Ureter (tissue), 1 donor: ENCODE measurements around the gene PGS1. TPM values are rescaled to one million over a fixed set of nuclear protein-coding genes. Genes with fewer than 3 reads are reported as not detected.

ENCODE experiments used
- DNase-seq: peaks from one replicate; pipeline ENCODE4 v3.0.0-alpha.2; 2020; ENCODE audit warnings: low spot score
- total RNA-seq: library from RNA; stranded (reverse); gene quantifications from one replicate; pipeline ENCODE4 v1.2.4, GENCODE V29; 2023
- donor health status: DM: yes; HTN: yes; CAD: no.

Gene PGS1
- total RNA-seq, 1 donor from 2014 or later = 73.2 TPM

GRCh38 chr17:78346605-78347250, 31.7 kb upstream of the PGS1 start:
- DNase-seq = no peak

- DNase-seq = no peak
Measured at GRCh38 chr17:78347453-78347852, 31.0 kb upstream of the PGS1 start.

- no peak for DNase-seq
Measured at GRCh38 chr17:78348055-78348770, 30.2 kb upstream of the PGS1 start.

- DNase-seq = no peak
Measured at GRCh38 chr17:78349891-78350642, 28.4 kb upstream of the PGS1 start.

GRCh38 chr17:78351449-78352006, 26.9 kb upstream of the PGS1 start:
- peak; percentile 96 for DNase-seq

GRCh38 chr17:78353834-78354233, 24.6 kb upstream of the PGS1 start:
- no peak for DNase-seq

- no peak for DNase-seq
Measured at GRCh38 chr17:78355045-78355641, 23.3 kb upstream of the PGS1 start.

GRCh38 chr17:78355701-78356100, 22.7 kb upstream of the PGS1 start:
- DNase-seq = no peak

GRCh38 chr17:78356101-78356713, 22.2 kb upstream of the PGS1 start:
- no peak for DNase-seq

GRCh38 chr17:78357177-78357586, 21.3 kb upstream of the PGS1 start:
- DNase-seq = no peak

GRCh38 chr17:78357672-78358537, 20.5 kb upstream of the PGS1 start:
- no peak for DNase-seq

- DNase-seq = no peak
Measured at GRCh38 chr17:78358538-78359320, 19.7 kb upstream of the PGS1 start.

GRCh38 chr17:78359321-78359996, 19.0 kb upstream of the PGS1 start:
- DNase-seq = no peak

- DNase-seq = peak; percentile 97
Measured at GRCh38 chr17:78359997-78360370, 18.5 kb upstream of the PGS1 start, which contains the start of gene SOCS3. TSS of gene SOCS3 (minus strand) at chr17:78360077. CDS start at chr17:78359095, 982 bp downstream.

- peak; percentile 96 for DNase-seq
Measured at GRCh38 chr17:78360371-78361224, 17.9 kb upstream of the PGS1 start.

- DNase-seq = no peak
Measured at GRCh38 chr17:78361225-78361701, 17.2 kb upstream of the PGS1 start.

GRCh38 chr17:78362232-78362631, 16.2 kb upstream of the PGS1 start:
- DNase-seq = no peak

- DNase-seq = no peak
Measured at GRCh38 chr17:78362671-78363070, 15.8 kb upstream of the PGS1 start.
